Hematopoietic multipotent progenitor cell treated with erythropoietin and hydrocortisone succinate and interleukin-3 and kit ligand, for 15 days (in vitro differentiated cells): ENCODE results near the gene FAM222A.

Experiments
- DNase-seq: peaks from one replicate; pipeline ENCODE4 v3.0.0-alpha.2; 2015; ENCODE audit warnings: low spot score

Gene FAM222A

GRCh38 chr12:109738209-109738608, 24.6 kb downstream of the FAM222A start:
- no peak for DNase-seq

DNA sequence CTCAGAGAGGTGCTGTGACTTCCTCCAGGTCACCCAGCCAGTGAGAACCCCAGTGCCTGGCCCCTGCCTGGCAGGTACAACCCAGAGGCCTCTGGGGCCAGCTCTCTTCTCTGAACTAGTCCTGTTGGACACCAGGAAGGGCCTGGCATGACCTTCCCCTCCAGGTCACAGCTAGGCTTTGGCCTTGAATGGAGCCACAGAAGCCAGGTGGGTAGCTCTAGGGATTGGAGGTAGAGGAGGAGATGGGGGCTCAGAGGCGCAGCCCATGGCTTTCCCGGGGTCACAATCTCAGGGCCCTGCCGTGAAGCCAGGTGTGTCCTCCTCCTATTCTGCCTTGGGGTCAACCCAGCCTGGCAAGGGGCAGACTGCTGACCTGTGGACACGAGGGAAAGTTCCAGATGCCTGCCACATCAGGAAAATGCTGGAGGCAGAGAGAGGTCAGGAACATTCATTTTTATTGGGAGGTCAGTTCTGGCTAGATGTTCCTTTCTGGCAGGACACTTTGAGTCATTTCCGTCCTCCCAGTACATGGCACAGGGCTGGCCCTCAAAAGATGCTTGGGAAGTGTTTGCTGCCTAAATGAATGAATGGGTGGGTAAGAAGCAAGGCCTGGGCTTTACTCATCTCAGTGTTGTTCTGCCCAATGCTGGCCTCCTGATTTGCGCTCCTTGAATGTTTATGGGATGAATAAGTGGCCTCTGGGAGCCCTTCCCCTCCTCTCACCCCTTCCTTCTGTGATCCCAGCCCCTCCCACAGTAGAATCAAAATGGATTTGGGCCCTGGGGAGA, 25.4 kb downstream of the FAM222A start:
- no peak for DNase-seq

- DNase-seq = peak; percentile 6
Observed at GRCh38 chr12:109739747-109740693, 26.4 kb downstream of the FAM222A start.

GRCh38 chr12:109740694-109741245, 27.1 kb downstream of the FAM222A start:
- DNase-seq = no peak

GRCh38 chr12:109741286-109741969, 27.8 kb downstream of the FAM222A start:
- DNase-seq = no peak

GRCh38 chr12:109741970-109742703, 28.5 kb downstream of the FAM222A start:
- DNase-seq = no peak

GRCh38 chr12:109743076-109743910, 29.7 kb downstream of the FAM222A start:
- DNase-seq = no peak

DNA sequence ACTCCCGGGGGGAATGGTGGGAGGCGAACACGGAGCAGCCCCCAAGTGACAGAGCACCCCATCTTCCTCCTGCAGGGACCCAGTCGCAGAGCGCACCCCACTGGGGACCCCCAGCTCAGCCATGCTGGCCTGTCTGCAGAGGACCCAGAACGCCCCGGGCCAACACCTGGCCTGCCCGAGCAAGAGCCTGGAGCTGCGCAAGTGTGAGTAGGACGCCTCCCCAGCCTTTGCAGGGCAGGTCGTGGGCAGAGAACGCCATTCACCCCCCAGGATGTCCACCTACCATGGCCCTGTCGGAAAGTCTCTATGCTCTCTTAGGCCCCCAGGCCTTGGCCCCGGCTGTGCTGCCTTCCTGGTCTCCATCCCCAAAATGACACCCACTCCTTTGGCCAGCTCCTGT, 30.4 kb downstream of the FAM222A start:
- no peak for DNase-seq

DNA sequence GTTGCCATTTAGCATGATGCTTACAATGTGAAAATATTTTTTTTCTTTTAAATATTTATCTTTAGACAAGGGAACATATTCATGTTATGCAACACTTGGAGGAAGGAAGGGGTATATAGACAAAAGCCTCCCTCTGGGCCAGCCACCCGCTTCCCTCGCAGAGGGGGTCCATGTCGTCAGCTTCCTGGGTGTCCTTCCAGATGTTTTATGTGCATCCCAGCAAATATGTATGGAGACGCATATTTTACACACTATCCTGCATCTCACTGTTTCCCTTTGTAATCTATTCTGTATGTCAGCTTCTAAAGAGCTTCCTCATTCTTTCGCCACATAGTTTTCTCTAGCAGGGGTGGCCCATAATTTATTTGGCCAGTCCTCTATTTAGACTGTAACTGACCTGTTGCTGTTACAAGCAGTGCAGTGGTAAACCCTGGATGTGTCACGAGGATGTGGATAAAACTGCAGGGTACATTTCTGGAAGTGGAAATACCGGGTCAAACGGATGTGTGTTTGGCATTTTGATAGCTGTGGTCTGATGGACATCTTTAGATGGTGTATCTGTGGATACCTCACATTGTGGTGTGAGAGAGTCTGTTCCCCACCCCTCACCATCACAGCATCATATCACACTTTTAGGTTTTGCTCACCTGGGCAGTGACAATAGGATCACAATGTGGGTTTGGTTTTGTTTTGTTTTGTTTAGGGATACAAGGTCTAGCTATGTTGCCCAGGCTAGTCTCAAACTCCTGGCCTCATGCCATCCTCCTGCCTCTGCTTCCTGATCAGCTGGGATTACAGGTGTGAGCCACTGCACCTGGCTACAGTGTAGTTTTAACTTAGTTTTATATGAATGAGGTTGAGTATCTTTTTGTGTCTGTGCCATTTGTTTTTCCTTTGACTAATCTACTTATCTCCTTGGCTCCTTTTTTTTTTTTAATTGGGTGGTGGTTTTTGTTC, 31.6 kb downstream of the FAM222A start:
- no peak for DNase-seq

DNA sequence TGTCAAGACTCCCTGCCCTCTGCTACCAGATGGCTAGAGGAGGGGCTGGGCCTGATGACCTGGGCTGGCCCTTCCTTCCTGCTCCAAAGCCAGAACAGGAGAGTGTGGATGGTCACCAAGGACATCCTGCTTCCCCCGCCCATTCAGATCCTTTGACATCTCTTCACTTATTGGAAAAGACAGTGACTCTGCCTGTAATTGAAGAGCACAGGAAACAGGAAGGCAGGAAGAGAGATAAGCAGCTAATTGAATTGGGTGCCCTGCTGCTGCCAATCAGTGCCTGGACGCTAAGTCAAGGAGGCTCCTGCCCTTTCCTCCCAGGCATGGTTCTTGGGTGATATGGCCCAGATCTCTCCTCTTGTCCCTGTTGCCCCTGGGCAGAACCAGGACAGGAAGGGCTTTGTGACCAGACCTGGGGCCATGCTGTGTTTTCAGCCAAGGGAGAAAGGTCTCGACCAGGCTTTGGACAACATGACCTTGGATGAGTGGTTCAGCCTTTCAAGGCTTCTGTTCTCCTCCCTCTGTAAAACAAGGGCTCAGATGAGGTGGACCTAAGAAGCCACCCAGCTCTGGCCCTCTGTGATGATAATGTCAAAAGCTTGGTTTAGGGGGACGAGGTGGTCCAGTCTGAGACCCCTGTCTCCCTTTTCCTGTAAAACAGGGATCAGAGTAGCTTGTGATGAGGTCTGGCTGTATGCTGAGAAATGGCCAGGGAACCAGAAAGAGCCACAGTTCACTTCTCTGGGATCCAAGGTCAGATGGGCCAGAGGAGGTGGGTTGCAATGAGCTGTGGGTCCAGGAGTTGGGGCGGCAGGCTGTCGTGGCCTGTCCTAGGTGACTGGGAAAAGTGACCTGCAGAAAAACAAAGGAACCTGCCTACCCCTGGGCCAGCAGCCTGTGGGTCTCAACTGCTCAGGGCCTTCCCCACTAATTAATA, 38.8 kb downstream of the FAM222A start:
- DNase-seq = no peak

- DNase-seq = no peak
Observed at GRCh38 chr12:109753054-109753401, 39.4 kb downstream of the FAM222A start.

GRCh38 chr12:109753959-109754358, 40.3 kb downstream of the FAM222A start:
- DNase-seq = no peak

DNA sequence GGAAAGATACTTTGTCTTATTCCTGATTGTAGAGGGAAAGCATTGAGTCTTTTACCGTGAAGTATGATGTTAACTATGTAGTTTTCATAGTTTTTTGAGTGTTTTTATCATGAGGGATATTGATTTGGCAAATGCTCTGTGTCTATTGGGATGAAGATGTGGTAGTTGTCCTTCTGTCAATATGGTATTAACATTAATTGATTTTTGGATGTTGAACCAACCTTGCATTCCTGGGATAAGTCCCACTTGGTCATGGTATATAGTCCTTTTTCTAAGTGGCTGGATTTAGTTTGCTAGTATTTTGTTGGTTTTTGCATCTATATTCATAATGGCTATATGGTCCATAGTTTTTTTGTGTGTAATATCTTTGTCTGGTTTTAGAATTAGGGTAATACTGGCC, 42.8 kb downstream of the FAM222A start:
- no peak for DNase-seq

DNA sequence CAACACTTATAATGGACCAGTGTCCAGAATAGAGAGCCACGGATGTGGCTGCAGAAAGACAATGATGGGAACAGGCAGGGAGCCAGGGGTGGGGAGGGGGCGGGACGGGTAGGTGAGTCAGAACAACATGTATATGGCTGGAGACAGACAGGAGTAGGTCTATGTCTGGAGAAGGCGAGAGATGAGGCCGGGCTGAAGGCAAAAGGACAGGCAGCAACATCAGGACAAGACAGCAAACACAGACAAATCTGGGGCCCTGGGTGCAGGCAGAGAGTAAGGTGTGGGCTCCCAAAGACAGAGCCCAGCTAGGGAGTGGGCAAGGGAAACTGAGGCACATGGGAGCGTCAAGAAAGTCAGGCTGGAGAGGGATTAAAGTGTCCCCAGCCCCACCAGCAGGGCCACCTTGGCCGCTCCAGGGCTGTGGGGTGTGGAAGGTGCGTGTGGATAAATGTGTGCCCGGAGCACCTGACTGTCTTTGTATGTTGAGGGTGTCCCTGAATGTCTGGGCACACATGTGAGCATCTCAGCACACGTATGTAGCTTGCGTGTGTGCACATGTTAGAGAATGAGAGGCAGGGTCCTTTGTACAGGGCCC, 44.1 kb downstream of the FAM222A start:
- DNase-seq = no peak

GRCh38 chr12:109758426-109759420, 45.1 kb downstream of the FAM222A start:
- no peak for DNase-seq

DNA sequence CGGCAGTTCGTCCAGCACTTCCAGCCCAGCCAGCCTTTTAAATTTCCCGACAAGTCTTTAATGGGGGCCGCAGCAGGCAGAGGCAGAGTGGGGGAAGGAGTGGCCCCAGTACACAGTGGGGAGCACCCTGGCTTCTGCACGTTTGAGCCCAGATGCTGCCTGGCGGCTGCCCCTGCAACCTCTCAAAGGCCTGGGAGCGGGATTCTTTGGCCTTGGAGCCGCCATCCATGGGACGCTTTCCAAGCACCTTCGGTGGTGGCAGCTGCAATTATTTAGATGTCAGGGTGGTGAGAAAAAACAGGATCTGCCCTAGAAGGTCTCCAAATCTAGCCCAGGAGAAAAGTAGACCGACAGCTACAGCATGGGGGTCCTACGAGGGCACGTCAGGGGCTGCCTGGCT, 46.0 kb downstream of the FAM222A start:
- no peak for DNase-seq
